HepG2 (cell line): ENCODE data around the gene ZNF451. TPM values are rescaled to one million over a fixed set of nuclear protein-coding genes. Genes with fewer than 3 reads are reported as not detected.

ENCODE experiments used
- CHD2 ChIP-seq: IDR thresholded peaks from 2 replicates; pipeline ENCODE4 v1.6.1; 2011; ENCODE audit warnings: low read depth, low read length, improper control_type of control experiment
- FOXP1 ChIP-seq, 2 experiments: fragments of 450-650 bp in 1 of 2; IDR thresholded peaks; 2 replicates each; pipeline ENCODE4 v1.6.1; 2017 to 2018; ENCODE audit warnings: antibody characterized with exemption in 1 of 2
- HOXA9 ChIP-seq: sonication (generic); formaldehyde crosslinking; IDR thresholded peaks from 2 replicates; pipeline ENCODE4 v1.8.1; 2022; ENCODE audit warnings: missing genetic modification reagents, mild to moderate bottlenecking, moderate library complexity, borderline replicate concordance
- HOXD1 ChIP-seq: sonication (generic); formaldehyde crosslinking; IDR thresholded peaks from 2 replicates; pipeline ENCODE4 v1.5.0; 2020; ENCODE audit warnings: missing genetic modification reagents
- NCOR1 ChIP-seq: fragments of 200-600 bp; sonication (generic); IDR thresholded peaks from 2 replicates; pipeline ENCODE4 v1.7.0; 2017; ENCODE audit warnings: antibody characterized with exemption, low read length, borderline replicate concordance
- NFE2 ChIP-seq: sonication (generic); formaldehyde crosslinking; IDR thresholded peaks from 2 replicates; pipeline ENCODE4 v1.4.0; 2020; ENCODE audit warnings: missing genetic modification reagents
- NFIB ChIP-seq: sonication (generic); formaldehyde crosslinking; IDR thresholded peaks from 2 replicates; pipeline ENCODE4 v1.9.0; 2021; ENCODE audit warnings: missing genetic modification reagents, mild to moderate bottlenecking, borderline replicate concordance
- NR3C1 ChIP-seq: sonication (generic); formaldehyde crosslinking; IDR thresholded peaks from 2 replicates; pipeline ENCODE4 v1.4.0; 2020; ENCODE audit warnings: missing genetic modification reagents
- PAX8 ChIP-seq: sonication (generic); formaldehyde crosslinking; IDR thresholded peaks from 2 replicates; pipeline ENCODE4 v1.8.0; 2022; ENCODE audit warnings: mild to moderate bottlenecking, missing genetic modification reagents, borderline replicate concordance
- RBM39 ChIP-seq: fragments of 200-400 bp; formaldehyde crosslinking; IDR thresholded peaks from one replicate; pipeline ENCODE4 v1.6.1; 2018; ENCODE audit warnings: antibody characterized with exemption, mild to moderate bottlenecking, low read depth, low read length; ENCODE audit not compliant: poor library complexity, severe bottlenecking
- SAFB2 ChIP-seq: sonication (generic); formaldehyde crosslinking; IDR thresholded peaks from 2 replicates; pipeline ENCODE4 v1.5.1; 2020; ENCODE audit warnings: missing genetic modification reagents, low read depth, mild to moderate bottlenecking, borderline replicate concordance
- SKIL ChIP-seq: sonication (generic); formaldehyde crosslinking; IDR thresholded peaks from 2 replicates; pipeline ENCODE4 v1.8.0; 2022; ENCODE audit warnings: missing genetic modification reagents, mild to moderate bottlenecking, moderate library complexity, borderline replicate concordance
- SRSF1 ChIP-seq: fragments of 200-400 bp; formaldehyde crosslinking; optimal IDR thresholded peaks from 2 replicates; pipeline ENCODE3; 2017; ENCODE audit warnings: mild to moderate bottlenecking, low read depth, low read length, moderate library complexity
- ZFP82 ChIP-seq: sonication (generic); formaldehyde crosslinking; IDR thresholded peaks from 2 replicates; pipeline ENCODE4 v1.5.1; 2020; ENCODE audit warnings: mild to moderate bottlenecking, missing genetic modification reagents, borderline replicate concordance
- ZNF263 ChIP-seq: sonication (generic); formaldehyde crosslinking; IDR thresholded peaks from 2 replicates; pipeline ENCODE4 v1.4.0; 2020; ENCODE audit warnings: missing genetic modification reagents
- ZNF326 ChIP-seq: sonication (generic); formaldehyde crosslinking; IDR thresholded peaks from 2 replicates; pipeline ENCODE4 v1.4.0; 2020; ENCODE audit warnings: missing genetic modification reagents, borderline replicate concordance
- ZNF383 ChIP-seq: sonication (generic); formaldehyde crosslinking; IDR thresholded peaks from 2 replicates; pipeline ENCODE4 v1.4.0; 2020; ENCODE audit warnings: missing genetic modification reagents, mild to moderate bottlenecking, borderline replicate concordance
- ZNF460 ChIP-seq: sonication (generic); formaldehyde crosslinking; IDR thresholded peaks from 2 replicates; pipeline ENCODE4 v1.5.1; 2020; ENCODE audit warnings: missing genetic modification reagents, mild to moderate bottlenecking, borderline replicate concordance
- ZNF563 ChIP-seq: sonication (generic); formaldehyde crosslinking; IDR thresholded peaks from 2 replicates; pipeline ENCODE4 v1.8.0; 2022; ENCODE audit warnings: mild to moderate bottlenecking, moderate library complexity, missing genetic modification reagents
- ZNF564 ChIP-seq: sonication (generic); formaldehyde crosslinking; IDR thresholded peaks from 2 replicates; pipeline ENCODE4 v1.8.1; 2023; ENCODE audit warnings: mild to moderate bottlenecking, missing genetic modification reagents
- ZNF569 ChIP-seq: sonication (generic); formaldehyde crosslinking; IDR thresholded peaks from 2 replicates; pipeline ENCODE4 v1.5.0; 2020; ENCODE audit warnings: mild to moderate bottlenecking, missing genetic modification reagents, moderate library complexity, borderline replicate concordance
- ZNF670 ChIP-seq: sonication (generic); formaldehyde crosslinking; IDR thresholded peaks from 2 replicates; pipeline ENCODE4 v1.8.0; 2022; ENCODE audit warnings: mild to moderate bottlenecking, missing genetic modification reagents, borderline replicate concordance
- ZNF720 ChIP-seq: sonication (generic); formaldehyde crosslinking; IDR thresholded peaks from 2 replicates; pipeline ENCODE4 v1.4.0; 2020; ENCODE audit warnings: missing genetic modification reagents
- polyA plus RNA-seq, 8 experiments: library from polyadenylated mRNA; depleted of rRNA in 3 of 8; stranded (reverse) in 7 of 8; unstranded in 1 of 8; fragments of >200 nt; fragmentation: Illumina TruSeq in 4 of 8; extraction: Trizol in 4 of 8; gene quantifications; 2 replicates each; pipeline versions ENCODE4 v1.2.1 to v1.2.3, GENCODE V29; 2011 to 2016; ENCODE audit warnings: low read depth in 4 of 8, missing spikeins in 1 of 8, mixed read lengths in 1 of 8; ENCODE audit not compliant: insufficient read depth in 1 of 8
- total RNA-seq, 5 experiments: library from RNA; depleted of rRNA; stranded (reverse); fragments of >200 nt; fragmentation: Illumina TruSeq; extraction: Trizol; gene quantifications; 2 replicates each; pipeline ENCODE4 v1.2.3, GENCODE V29; 2016; ENCODE audit warnings: low read depth in 1 of 5
- TF ChIP-seq, protein P1 (sequence below), 2 experiments: sonication (generic) in 1 of 2; formaldehyde crosslinking in 1 of 2; IDR thresholded peaks; 2 replicates each; pipeline versions ENCODE4 v1.5.1 to v1.6.1; 2011 to 2020; ENCODE audit warnings: borderline replicate concordance in 1 of 2, low read depth in 1 of 2, low read length in 1 of 2, mild to moderate bottlenecking in 1 of 2, missing genetic modification reagents in 1 of 2, moderate library complexity in 1 of 2

ZNF451 gene
- total and polyA plus RNA-seq, 2 of the 13 experiments (the other 11 are each of a cell fraction or from before 2014, with no cell fraction given), result 32.1 to 65.7 TPM

DNA sequence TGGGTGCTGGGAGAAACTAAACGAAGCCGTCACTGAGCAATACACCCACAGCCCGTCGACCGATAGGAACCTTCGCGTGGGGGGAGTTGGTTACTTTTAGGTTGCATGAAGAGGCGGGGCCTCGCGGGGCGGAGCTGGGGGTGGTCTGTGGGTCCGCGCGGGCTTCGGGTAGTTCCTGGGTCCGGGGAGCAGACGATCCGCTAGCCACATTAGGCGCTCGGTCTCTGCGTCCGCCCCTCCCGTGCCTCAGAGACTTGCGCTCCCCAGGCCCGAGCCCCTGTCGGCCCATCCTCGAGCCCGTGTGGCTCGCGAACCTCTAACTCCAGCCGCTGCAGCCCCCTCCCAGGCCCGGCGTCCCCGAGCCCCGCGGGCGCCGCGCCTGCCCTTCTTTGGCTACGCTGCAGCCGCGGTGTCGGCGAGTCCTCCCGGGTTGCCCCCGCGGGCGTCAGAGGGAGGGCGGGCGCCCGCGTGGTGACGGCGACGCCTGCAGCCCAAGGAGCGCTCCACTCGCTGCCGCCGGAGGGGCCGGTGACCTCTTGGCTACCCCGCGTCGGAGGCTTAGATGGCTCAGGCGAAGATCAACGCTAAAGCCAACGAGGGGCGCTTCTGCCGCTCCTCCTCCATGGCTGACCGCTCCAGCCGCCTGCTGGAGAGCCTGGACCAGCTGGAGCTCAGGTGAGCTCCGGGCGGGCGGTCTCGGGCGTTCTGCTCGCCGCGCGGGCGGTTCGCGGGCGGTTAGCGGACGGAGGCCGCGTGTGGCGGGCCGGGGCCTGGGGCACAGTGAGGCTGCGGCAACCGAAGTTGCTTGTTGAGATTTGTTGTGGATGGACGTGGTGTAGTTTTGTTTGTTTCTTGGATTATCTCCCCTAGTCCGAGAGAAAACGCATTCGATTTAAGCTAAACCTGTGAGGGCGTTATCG, 82.4 kb downstream of the ZNF451 start, which contains the start of gene BAG2 (continued):
- TF ChIP-seq ZNF460 (CRISPR knock-in tag), result no peak
- no peak for TF ChIP-seq SRSF1
- TF ChIP-seq ZNF564 (CRISPR knock-in tag), result peak; percentile 91
- TF ChIP-seq ZNF670 (CRISPR knock-in tag), result peak; percentile 96
- peak; percentile 90 for TF ChIP-seq RBM39
- TF ChIP-seq ZNF720 (CRISPR knock-in tag), result no peak
- peak; percentile 66 for TF ChIP-seq HOXD1
- peak; percentile 98 for TF ChIP-seq ZFP82 (CRISPR knock-in tag)
- TF ChIP-seq PAX8 (CRISPR knock-in tag), result peak; percentile 88; the same call in 1 of the 2 replicates
- TF ChIP-seq ZNF263 (CRISPR knock-in tag), result peak; percentile 90
- peak; percentile 52; the same call in 1 of the 2 replicates for TF ChIP-seq NCOR1
- TF ChIP-seq CHD2, result 0 out of 2 replicates have a peak, but pooled peaks have one; percentile 35
- no peak for TF ChIP-seq NFE2 (CRISPR knock-in tag)
- no peak for TF ChIP-seq NFIB
- no peak for TF ChIP-seq NR3C1 (CRISPR knock-in tag)
- peak; percentile 97; the same call in 1 of the 2 replicates for TF ChIP-seq ZNF569 (CRISPR knock-in tag)
- TF ChIP-seq, protein P1, sequence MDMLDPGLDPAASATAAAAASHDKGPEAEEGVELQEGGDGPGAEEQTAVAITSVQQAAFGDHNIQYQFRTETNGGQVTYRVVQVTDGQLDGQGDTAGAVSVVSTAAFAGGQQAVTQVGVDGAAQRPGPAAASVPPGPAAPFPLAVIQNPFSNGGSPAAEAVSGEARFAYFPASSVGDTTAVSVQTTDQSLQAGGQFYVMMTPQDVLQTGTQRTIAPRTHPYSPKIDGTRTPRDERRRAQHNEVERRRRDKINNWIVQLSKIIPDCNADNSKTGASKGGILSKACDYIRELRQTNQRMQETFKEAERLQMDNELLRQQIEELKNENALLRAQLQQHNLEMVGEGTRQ (IDR thresholded peaks at IDR 0.05; ENCODE audit: low read depth, low read length), result no peak
- TF ChIP-seq, protein P1 (CRISPR knock-in tag; IDR thresholded peaks at IDR 0.05; ENCODE audit: borderline replicate concordance), result peak; percentile 20; the same call in 1 of the 2 replicates
- TF ChIP-seq ZNF326, result no peak
- TF ChIP-seq ZNF563 (CRISPR knock-in tag), result peak; percentile 95
- TF ChIP-seq HOXA9 (CRISPR knock-in tag), result peak; percentile 88; the same call in 1 of the 2 replicates
- 0 out of 2 replicates have a peak, but pooled peaks have one; percentile 17 for TF ChIP-seq ZNF383 (CRISPR knock-in tag)
- peak; percentile 98 for TF ChIP-seq SAFB2 (CRISPR knock-in tag)
- no peak for TF ChIP-seq FOXP1 (IDR thresholded peaks at IDR 0.05)
- TF ChIP-seq FOXP1 (CRISPR knock-in tag; IDR thresholded peaks at IDR 0.05), result no peak
- peak; percentile 31; the same call in 1 of the 2 replicates for TF ChIP-seq SKIL (CRISPR knock-in tag)
